ENCODE data around the gene MRPS27. TPM values are rescaled to one million over a fixed set of nuclear protein-coding genes. Genes with fewer than 3 reads are reported as not detected.

Gene MRPS27
- polyA plus RNA-seq, 3 donors = 63.0 to 75.3 (median 64.7) TPM

- DNase-seq (ENCODE audit: extremely low read depth in 1 of 11, low read depth in 9 of 11, low spot score in 4 of 11) = no peak
These were observed 75.1 kb downstream of the MRPS27 start for GRCh38 chr5:72244862-72245371.

GRCh38 chr5:72243706-72244105 is 76.3 kb downstream of the MRPS27 start:
- DNase-seq (ENCODE audit: extremely low read depth in 1 of 11, low read depth in 9 of 11, low spot score in 4 of 11) = no peak

- peak in 4 of 11 donors; percentile 23 to 42 (median 34) for DNase-seq (ENCODE audit: extremely low read depth in 1 of 11, low read depth in 9 of 11, low spot score in 4 of 11)
These were observed 77.1 kb downstream of the MRPS27 start for GRCh38 chr5:72242796-72243475.

GRCh38 chr5:72241346-72242003 is 78.6 kb downstream of the MRPS27 start:
- no peak for DNase-seq (ENCODE audit: extremely low read depth in 1 of 11, low read depth in 9 of 11, low spot score in 4 of 11)

GRCh38 chr5:72238712-72239445 is 81.2 kb downstream of the MRPS27 start:
- DNase-seq (ENCODE audit: extremely low read depth in 1 of 11, low read depth in 9 of 11, low spot score in 4 of 11) = no peak

GRCh38 chr5:72237879-72238278 is 82.2 kb downstream of the MRPS27 start:
- no peak for DNase-seq (ENCODE audit: extremely low read depth in 1 of 11, low read depth in 9 of 11, low spot score in 4 of 11)

- DNase-seq (ENCODE audit: extremely low read depth in 1 of 11, low read depth in 9 of 11, low spot score in 4 of 11) = no peak
These were observed 82.6 kb downstream of the MRPS27 start for GRCh38 chr5:72237415-72237814.

GRCh38 chr5:72235725-72236124 is 84.3 kb downstream of the MRPS27 start:
- DNase-seq (ENCODE audit: extremely low read depth in 1 of 11, low read depth in 9 of 11, low spot score in 4 of 11) = no peak

- DNase-seq (ENCODE audit: extremely low read depth in 1 of 11, low read depth in 9 of 11, low spot score in 4 of 11) = no peak
These were observed 85.2 kb downstream of the MRPS27 start for GRCh38 chr5:72234868-72235267.

- no peak for DNase-seq (ENCODE audit: extremely low read depth in 1 of 11, low read depth in 9 of 11, low spot score in 4 of 11)
These were observed 85.8 kb downstream of the MRPS27 start for GRCh38 chr5:72234265-72234700.

GRCh38 chr5:72233835-72234234 is 86.2 kb downstream of the MRPS27 start:
- DNase-seq (ENCODE audit: extremely low read depth in 1 of 11, low read depth in 9 of 11, low spot score in 4 of 11) = no peak

- no peak for DNase-seq (ENCODE audit: extremely low read depth in 1 of 11, low read depth in 9 of 11, low spot score in 4 of 11)
These were observed 87.2 kb downstream of the MRPS27 start for GRCh38 chr5:72232838-72233237.

GRCh38 chr5:72231991-72232703 is 87.9 kb downstream of the MRPS27 start:
- DNase-seq (ENCODE audit: extremely low read depth in 1 of 11, low read depth in 9 of 11, low spot score in 4 of 11) = no peak

- DNase-seq (ENCODE audit: extremely low read depth in 1 of 11, low read depth in 9 of 11, low spot score in 4 of 11) = no peak
These were observed 91.1 kb downstream of the MRPS27 start for GRCh38 chr5:72228960-72229359.

GRCh38 chr5:72226950-72227349 is 93.1 kb downstream of the MRPS27 start:
- no peak for DNase-seq (ENCODE audit: extremely low read depth in 1 of 11, low read depth in 9 of 11, low spot score in 4 of 11)

GRCh38 chr5:72225741-72226140 is 94.3 kb downstream of the MRPS27 start:
- no peak for DNase-seq (ENCODE audit: extremely low read depth in 1 of 11, low read depth in 9 of 11, low spot score in 4 of 11)

GRCh38 chr5:72224946-72225463 is 95.0 kb downstream of the MRPS27 start:
- no peak for DNase-seq (ENCODE audit: extremely low read depth in 1 of 11, low read depth in 9 of 11, low spot score in 4 of 11)

- no peak for DNase-seq (ENCODE audit: extremely low read depth in 1 of 11, low read depth in 9 of 11, low spot score in 4 of 11)
These were observed 96.7 kb downstream of the MRPS27 start for GRCh38 chr5:72223371-72223770.

- DNase-seq (ENCODE audit: extremely low read depth in 1 of 11, low read depth in 9 of 11, low spot score in 4 of 11) = no peak
These were observed 97.5 kb downstream of the MRPS27 start for GRCh38 chr5:72222521-72222920.

All from renal cortex interstitium (tissue), 11 donors.